KMS-11 (cell line): ENCODE measurements around the gene AIDA.
"Not testable (repeated sequence)": the region's sequence is repeated elsewhere in the genome, so short reads cannot be mapped to it uniquely, and the experiment has no call there.

Experiments
- H2AFZ ChIP-seq: fragments of 200-600 bp; sonication (generic); 2 replicates; pipeline ENCODE4 v1.6.1; 2016; ENCODE audit warnings: antibody characterized with exemption, mixed run types, low read depth
- H3K27ac ChIP-seq: fragments of 200-600 bp; sonication (generic); 2 replicates; pipeline ENCODE4 v1.6.1; 2016; ENCODE audit warnings: mild to moderate bottlenecking, mixed run types
- H3K27me3 ChIP-seq: fragments of 200-600 bp; sonication (generic); 2 replicates; pipeline ENCODE4 v1.6.1; 2017; ENCODE audit warnings: mild to moderate bottlenecking, low read depth, mixed run types, moderate library complexity; ENCODE audit not compliant: insufficient read depth
- H3K36me3 ChIP-seq: fragments of 200-600 bp; sonication (generic); 2 replicates; pipeline ENCODE4 v1.6.1; 2017; ENCODE audit warnings: mild to moderate bottlenecking, mixed run types; ENCODE audit not compliant: insufficient read depth
- H3K4me1 ChIP-seq: fragments of 200-600 bp; sonication (generic); 2 replicates; pipeline ENCODE4 v1.6.1; 2016; ENCODE audit warnings: mild to moderate bottlenecking, low read depth, mixed run types; ENCODE audit not compliant: poor library complexity, severe bottlenecking
- H3K4me2 ChIP-seq: fragments of 200-600 bp; sonication (generic); 2 replicates; pipeline ENCODE4 v1.7.0; 2016; ENCODE audit warnings: mild to moderate bottlenecking, mixed run types
- H3K4me3 ChIP-seq: fragments of 200-600 bp; sonication (generic); IDR thresholded peaks from 2 replicates; pipeline ENCODE4 v1.6.1; 2017; ENCODE audit warnings: low read depth, low read length, mixed read lengths; ENCODE audit not compliant: insufficient read depth
- H3K79me2 ChIP-seq: fragments of 200-600 bp; sonication (generic); 2 replicates; pipeline ENCODE4 v1.6.1; 2016; ENCODE audit warnings: low read depth, mixed run types; ENCODE audit not compliant: insufficient read depth
- H3K9ac ChIP-seq: fragments of 200-600 bp; sonication (generic); 2 replicates; pipeline ENCODE4 v1.6.1; 2016; ENCODE audit warnings: mild to moderate bottlenecking, mixed run types
- H4K20me1 ChIP-seq: fragments of 200-600 bp; sonication (generic); 2 replicates; pipeline ENCODE4 v1.6.1; 2016; ENCODE audit warnings: mild to moderate bottlenecking, mixed run types; ENCODE audit not compliant: insufficient read depth
- CTCF ChIP-seq: fragments of 200-600 bp; sonication (generic); conservative IDR thresholded peaks from 2 replicates; pipeline ENCODE4 v1.6.1; 2017; ENCODE audit warnings: low read depth, mild to moderate bottlenecking, antibody characterized with exemption, low read length, moderate library complexity, mixed read lengths

AIDA gene

DNA sequence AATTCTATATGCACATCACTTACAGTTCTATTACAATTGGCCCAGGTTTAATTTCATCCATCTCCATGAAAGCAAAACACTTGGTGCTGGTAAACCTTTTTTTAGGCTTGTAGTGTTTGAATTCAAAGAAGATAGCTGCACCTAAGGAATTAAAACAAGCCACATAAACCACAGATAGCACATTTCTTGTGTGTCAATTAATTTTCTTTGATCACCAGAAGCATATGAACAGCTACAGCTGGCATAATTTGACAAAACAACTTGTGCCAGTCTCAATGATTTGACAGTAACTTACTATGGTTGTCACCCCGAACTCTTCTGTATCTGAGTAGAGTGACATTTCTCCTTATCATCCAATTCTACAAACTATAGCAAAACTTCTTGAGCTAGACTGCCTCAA, 42.2 kb downstream of the AIDA start:
- Histone ChIP-seq H3K9ac (no peak overlapping the region), H2AFZ (no peak overlapping the region), H3K79me2 (no peaks in the 10 kb centered on the region), H4K20me1 (no peaks in the 10 kb centered on the region), H3K4me3 (no peak overlapping the region), H3K27me3 (no peaks in the 10 kb centered on the region), H3K4me2 (no peak overlapping the region), H3K36me3 (peaks cover 4% of the 10 kb centered on the region; the same call in 1 of the 2 replicates), H3K27ac (no peak overlapping the region), H3K4me1 (no peaks in the 10 kb centered on the region)
- TF ChIP-seq CTCF, result no peak

- H3K27ac ChIP-seq, H2AFZ ChIP-seq, H3K79me2 ChIP-seq, H3K9ac ChIP-seq, H4K20me1 ChIP-seq, H3K36me3 ChIP-seq, H3K27me3 ChIP-seq, H3K4me3 ChIP-seq, H3K4me1 ChIP-seq, H3K4me2 ChIP-seq: not testable (repeated sequence)
Measured at GRCh38 chr1:222669107-222669506, 43.2 kb downstream of the AIDA start.

DNA sequence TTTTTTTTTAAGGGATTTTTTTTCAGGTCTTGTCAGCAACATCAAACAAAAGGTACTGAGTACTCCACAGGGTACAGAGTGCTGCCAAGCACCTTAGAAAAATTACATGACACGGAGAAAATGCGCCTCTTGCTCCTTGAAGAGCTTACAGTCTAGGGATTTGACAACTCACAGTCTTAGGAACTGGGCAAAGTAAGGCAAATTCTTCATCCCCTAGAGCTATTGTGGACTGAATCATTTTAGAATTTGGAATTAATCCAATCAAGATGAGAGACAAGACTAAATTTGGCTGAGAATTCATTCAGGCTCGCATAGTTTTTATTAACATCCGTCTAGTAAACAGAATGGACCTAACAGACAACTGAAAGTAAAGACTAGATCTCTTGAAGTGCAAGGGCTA, 44.1 kb downstream of the AIDA start:
- H3K36me3 ChIP-seq, H3K4me2 ChIP-seq, H3K27me3 ChIP-seq, H4K20me1 ChIP-seq, H3K4me3 ChIP-seq, H3K9ac ChIP-seq, H3K4me1 ChIP-seq, H2AFZ ChIP-seq, H3K27ac ChIP-seq, H3K79me2 ChIP-seq: not testable (repeated sequence)

DNA sequence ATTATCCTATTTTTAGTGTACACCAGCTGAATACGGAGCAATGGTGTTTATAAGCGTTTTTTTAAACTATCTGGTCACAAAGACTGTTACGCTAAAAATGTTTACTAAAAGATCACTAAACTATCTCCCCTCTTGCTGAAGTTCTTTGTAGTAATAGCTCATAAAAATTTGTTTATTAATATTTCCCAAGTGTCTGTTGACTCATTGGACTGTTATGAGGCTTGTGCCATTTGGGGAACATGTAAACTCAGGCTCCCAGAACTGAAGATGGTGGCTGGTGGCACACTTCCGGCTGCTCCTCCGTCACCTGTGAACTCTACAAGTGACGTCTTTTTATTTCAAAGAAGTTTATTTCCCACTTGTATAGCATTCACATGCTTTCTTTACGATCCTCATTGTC, 46.3 kb downstream of the AIDA start:
- Histone ChIP-seq H3K9ac (no peak overlapping the region), H3K27me3 (no peaks in the 10 kb centered on the region), H2AFZ (no peak overlapping the region), H3K4me3 (no peak overlapping the region), H3K27ac (no peak overlapping the region), H3K4me1 (no peaks in the 10 kb centered on the region), H3K4me2 (no peak overlapping the region), H3K79me2 (no peaks in the 10 kb centered on the region), H4K20me1 (no peaks in the 10 kb centered on the region), H3K36me3 (no peaks in the 10 kb centered on the region; the same call in 1 of the 2 replicates)
- TF ChIP-seq CTCF, result no peak

DNA sequence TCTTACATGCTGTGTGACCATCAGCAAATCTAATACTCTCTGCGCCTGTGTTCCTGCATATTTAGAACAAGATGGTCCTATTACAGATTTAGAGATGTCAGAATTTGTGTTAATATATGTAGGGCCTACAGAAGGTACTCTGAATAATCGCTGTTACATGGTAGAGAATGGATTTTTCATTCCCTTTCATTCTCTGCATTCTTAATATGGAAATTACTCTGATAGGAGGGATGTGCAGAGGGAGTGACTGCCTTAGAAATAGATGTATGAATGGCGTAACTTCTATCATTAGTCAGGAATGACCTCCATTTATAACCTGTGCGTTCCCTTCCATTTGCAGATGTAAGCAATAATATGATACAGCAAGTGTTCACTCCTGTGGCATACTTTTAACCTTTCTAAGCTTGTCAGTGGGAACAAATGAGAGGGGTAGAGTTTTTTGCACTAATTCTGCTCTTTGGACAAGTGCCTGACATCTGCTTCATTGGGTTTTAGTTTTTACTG, 48.8 kb downstream of the AIDA start:
- H3K27ac ChIP-seq, result no peak overlapping the region
- TF ChIP-seq CTCF, result no peak
- no peak overlapping the region for H3K4me2 ChIP-seq
- no peak overlapping the region for H2AFZ ChIP-seq
- no peaks in the 10 kb centered on the region for H3K79me2 ChIP-seq
- no peaks in the 10 kb centered on the region for H3K4me1 ChIP-seq
- no peaks in the 10 kb centered on the region; the same call in 1 of the 2 replicates for H3K36me3 ChIP-seq
- H3K27me3 ChIP-seq, result no peaks in the 10 kb centered on the region
- H3K9ac ChIP-seq, result no peak overlapping the region
- H3K4me3 ChIP-seq, result no peak overlapping the region
- no peaks in the 10 kb centered on the region for H4K20me1 ChIP-seq
